ENCODE measurements around the gene LTK. TPM values are rescaled to one million over a fixed set of nuclear protein-coding genes. Genes with fewer than 3 reads are reported as not detected.

Gene LTK
- total RNA-seq, 4 donors from 2014 or later = 0.16 to 0.54 (median 0.19) TPM; not detected in 1

DNA sequence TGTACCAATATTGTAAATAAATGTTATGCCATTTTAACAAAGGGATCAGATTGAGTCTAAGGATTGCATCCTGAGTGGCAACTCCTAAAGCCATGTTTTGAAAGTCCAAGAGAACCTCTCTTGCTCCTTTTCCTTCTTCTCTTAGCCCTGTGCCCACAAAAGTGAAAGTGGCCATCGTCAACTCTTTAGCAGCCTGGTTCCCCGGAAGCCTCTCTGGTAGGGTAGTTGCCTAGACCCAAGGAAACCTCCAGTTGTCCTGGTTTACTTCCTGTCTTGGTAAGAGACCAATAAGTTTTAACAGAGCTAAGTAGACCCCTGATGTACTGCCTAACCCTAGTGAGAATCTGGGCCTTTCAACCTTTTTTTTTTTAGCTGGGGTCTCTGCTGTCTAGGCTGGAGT lies 30.1 kb downstream of the LTK start:
- peaks cover 13% of the 10 kb centered on the region for H3K27me3 ChIP-seq
- H3K4me3 ChIP-seq = no peak overlapping the region
- TF ChIP-seq EP300 (IDR thresholded peaks at IDR 0.05) = no peak
- no peak for TF ChIP-seq POLR2A (IDR thresholded peaks at IDR 0.05)
- TF ChIP-seq, protein P1, sequence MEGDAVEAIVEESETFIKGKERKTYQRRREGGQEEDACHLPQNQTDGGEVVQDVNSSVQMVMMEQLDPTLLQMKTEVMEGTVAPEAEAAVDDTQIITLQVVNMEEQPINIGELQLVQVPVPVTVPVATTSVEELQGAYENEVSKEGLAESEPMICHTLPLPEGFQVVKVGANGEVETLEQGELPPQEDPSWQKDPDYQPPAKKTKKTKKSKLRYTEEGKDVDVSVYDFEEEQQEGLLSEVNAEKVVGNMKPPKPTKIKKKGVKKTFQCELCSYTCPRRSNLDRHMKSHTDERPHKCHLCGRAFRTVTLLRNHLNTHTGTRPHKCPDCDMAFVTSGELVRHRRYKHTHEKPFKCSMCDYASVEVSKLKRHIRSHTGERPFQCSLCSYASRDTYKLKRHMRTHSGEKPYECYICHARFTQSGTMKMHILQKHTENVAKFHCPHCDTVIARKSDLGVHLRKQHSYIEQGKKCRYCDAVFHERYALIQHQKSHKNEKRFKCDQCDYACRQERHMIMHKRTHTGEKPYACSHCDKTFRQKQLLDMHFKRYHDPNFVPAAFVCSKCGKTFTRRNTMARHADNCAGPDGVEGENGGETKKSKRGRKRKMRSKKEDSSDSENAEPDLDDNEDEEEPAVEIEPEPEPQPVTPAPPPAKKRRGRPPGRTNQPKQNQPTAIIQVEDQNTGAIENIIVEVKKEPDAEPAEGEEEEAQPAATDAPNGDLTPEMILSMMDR (IDR thresholded peaks at IDR 0.05) = no peak
- WGBS, 2 donors (ENCODE audit: low coverage in 1 of 2) = 83 to 100% methylated on average over 2 of the region's 2 CpGs
- H3K9me3 ChIP-seq = no peaks in the 10 kb centered on the region
- no peak overlapping the region for H3K27ac ChIP-seq
- no peaks in the 10 kb centered on the region for H3K4me1 ChIP-seq
- ATAC-seq = no peak
- peaks cover 0 to 59% of the 10 kb centered on the region in 2 donors for H3K36me3 ChIP-seq

- TF ChIP-seq POLR2AphosphoS5 (IDR thresholded peaks at IDR 0.05) = no peak
- TF ChIP-seq EP300 (IDR thresholded peaks at IDR 0.05) = no peak
- TF ChIP-seq, protein P1 (IDR thresholded peaks at IDR 0.05) = no peak
- TF ChIP-seq POLR2A (IDR thresholded peaks at IDR 0.05) = no peak
- Histone ChIP-seq H3K36me3 (peaks cover 0 to 63% of the 10 kb centered on the region in 2 donors), H3K9me3 (no peaks in the 10 kb centered on the region)
These were observed 30.5 kb downstream of the LTK start for GRCh38 chr15:41483115-41483514.

GRCh38 chr15:41482110-41482877 lies 31.3 kb downstream of the LTK start:
- no peaks in the 10 kb centered on the region for H3K4me1 ChIP-seq
- H3K27ac ChIP-seq = no peak overlapping the region
- peaks cover 0 to 71% of the 10 kb centered on the region in 2 donors for H3K36me3 ChIP-seq
- 85 to 88% methylated on average over 7 to 9 of the region's 9 CpGs for WGBS, 2 donors (ENCODE audit: low coverage in 1 of 2)
- no peak for ATAC-seq
- no peak overlapping the region for H3K4me3 ChIP-seq
- TF ChIP-seq POLR2AphosphoS5 (IDR thresholded peaks at IDR 0.05) (no peak), POLR2A (IDR thresholded peaks at IDR 0.05) (no peak), EP300 (IDR thresholded peaks at IDR 0.05) (no peak)
- TF ChIP-seq, protein P1 (IDR thresholded peaks at IDR 0.05) = no peak
- no peaks in the 10 kb centered on the region for H3K9me3 ChIP-seq
- peaks cover 7% of the 10 kb centered on the region for H3K27me3 ChIP-seq

More at GRCh38 chr15:41483115-41483514, 30.5 kb downstream of the LTK start:
- H3K4me3 ChIP-seq = no peak overlapping the region
- ATAC-seq = no peak
- H3K4me1 ChIP-seq = no peaks in the 10 kb centered on the region
- H3K27ac ChIP-seq = no peak overlapping the region
- peaks cover 11% of the 10 kb centered on the region for H3K27me3 ChIP-seq

- Histone ChIP-seq H3K36me3 (peaks cover 3 to 88% of the 10 kb centered on the region in 2 donors), H3K9me3 (no peaks in the 10 kb centered on the region), H3K27me3 (no peaks in the 10 kb centered on the region), H3K27ac (no peak overlapping the region), H3K4me3 (no peak overlapping the region), H3K4me1 (no peaks in the 10 kb centered on the region)
- no peak for ATAC-seq
- no peak for TF ChIP-seq POLR2AphosphoS5 (IDR thresholded peaks at IDR 0.05)
- no peak for TF ChIP-seq POLR2A (IDR thresholded peaks at IDR 0.05)
- TF ChIP-seq EP300 (IDR thresholded peaks at IDR 0.05) = no peak
- TF ChIP-seq, protein P1 (IDR thresholded peaks at IDR 0.05) = no peak
- WGBS, 2 donors (ENCODE audit: low coverage in 1 of 2) = 69 to 84% methylated on average over 9 to 11 of the region's 12 CpGs
These were observed 33.1 kb downstream of the LTK start for GRCh38 chr15:41480396-41481140.

Data from gastroesophageal sphincter (tissue), 4 donors.